ENCODE measurements around the gene CNTNAP2. TPM values are rescaled to one million over a fixed set of nuclear protein-coding genes. Genes with fewer than 3 reads are reported as not detected.
A peak's percentile ranks its signal among the peaks of the same experiment; 100 is the strongest.

Gene CNTNAP2
- total RNA-seq, 1 experiment from 2014 or later: not detected

DNA sequence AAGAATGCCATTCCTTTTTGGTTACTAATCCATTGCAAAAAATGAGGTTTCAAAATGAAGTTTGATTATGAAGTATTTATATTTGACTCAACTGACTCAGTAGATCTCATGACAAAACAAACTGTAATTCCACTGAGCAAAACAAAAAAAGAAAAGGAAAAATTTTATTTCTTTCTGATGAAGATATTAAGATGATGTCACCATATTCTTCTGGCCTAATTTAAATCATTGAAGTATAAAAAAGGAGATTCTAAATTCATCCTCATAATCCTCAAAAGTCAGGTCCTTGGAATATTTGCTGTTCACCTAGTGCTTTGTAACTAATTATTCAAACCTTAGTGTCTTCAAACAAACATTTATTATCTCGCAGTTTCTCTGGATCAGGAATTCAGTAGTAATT lies 1183.7 kb downstream of the CNTNAP2 start:
- DNase-seq (ENCODE audit: low spot score): no peak
- in situ Hi-C loops (cut with HindIII; ENCODE audit: low sequenced_read_pairs): no loop called here

DNA sequence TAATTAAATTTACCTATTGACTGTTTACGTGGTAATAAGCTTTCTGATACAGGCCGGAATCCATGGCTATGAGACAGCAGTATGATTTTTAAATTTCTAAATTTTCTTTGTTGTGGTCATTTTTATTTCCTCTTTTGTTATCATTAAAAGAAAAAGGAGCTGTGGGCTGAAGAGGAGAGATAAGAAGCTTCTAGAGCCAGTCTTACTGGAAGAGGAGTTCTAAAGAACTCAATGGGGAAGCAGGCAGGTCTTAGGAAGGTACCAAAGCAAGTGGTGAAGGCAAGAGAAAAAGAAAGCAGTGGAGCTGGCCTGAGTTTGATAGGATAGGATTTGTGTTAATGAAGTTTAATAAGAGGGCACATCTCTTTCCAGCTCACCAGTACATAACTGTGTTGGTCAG lies 1187.8 kb downstream of the CNTNAP2 start:
- in situ Hi-C loops (cut with HindIII; ENCODE audit: low sequenced_read_pairs): no loop called here
- no peak for DNase-seq (ENCODE audit: low spot score)

DNA sequence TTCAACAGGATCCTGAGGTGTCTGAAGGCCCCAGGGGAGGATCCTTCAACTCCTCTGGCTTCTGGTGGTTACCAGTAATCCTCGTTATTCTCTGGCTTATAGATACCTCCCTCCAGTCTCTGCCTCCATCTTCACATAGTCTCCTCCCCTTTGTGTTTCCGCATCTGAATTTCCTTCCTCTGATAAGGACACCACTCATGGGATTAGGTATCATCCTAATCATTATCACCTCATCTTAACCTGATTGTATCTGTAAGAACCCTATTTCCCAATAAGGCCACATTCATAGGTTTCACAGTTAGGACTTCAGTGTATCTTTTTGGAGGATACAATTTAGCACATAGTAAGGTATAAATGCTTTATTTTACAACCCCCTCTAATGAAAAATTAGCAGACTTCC lies 1189.2 kb downstream of the CNTNAP2 start:
- in situ Hi-C loops (cut with HindIII; ENCODE audit: low sequenced_read_pairs): no loop called here

DNA sequence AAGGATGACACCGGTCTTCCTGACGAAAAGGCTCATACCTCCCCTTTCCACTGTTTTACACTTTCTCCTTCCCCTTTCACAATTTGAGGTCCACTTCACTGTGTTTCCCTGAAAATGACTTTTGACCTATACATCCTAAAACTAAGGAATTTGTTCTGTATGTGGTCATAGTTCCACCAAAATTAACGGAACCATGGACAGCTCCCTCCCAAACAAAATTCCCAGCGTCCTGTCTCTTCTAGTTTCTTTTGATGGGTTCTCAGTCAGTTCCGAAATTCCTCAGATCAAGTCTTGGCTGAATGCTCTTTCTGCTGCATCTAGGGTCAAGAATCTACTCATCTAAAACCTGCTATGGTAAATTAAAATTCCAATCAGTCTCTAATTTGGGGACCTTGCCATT lies 1191.9 kb downstream of the CNTNAP2 start:
- no peak for DNase-seq (ENCODE audit: low spot score)

More for the DNA sequence above, 1189.2 kb downstream of the CNTNAP2 start:
- no peak for DNase-seq (ENCODE audit: low spot score)

DNA sequence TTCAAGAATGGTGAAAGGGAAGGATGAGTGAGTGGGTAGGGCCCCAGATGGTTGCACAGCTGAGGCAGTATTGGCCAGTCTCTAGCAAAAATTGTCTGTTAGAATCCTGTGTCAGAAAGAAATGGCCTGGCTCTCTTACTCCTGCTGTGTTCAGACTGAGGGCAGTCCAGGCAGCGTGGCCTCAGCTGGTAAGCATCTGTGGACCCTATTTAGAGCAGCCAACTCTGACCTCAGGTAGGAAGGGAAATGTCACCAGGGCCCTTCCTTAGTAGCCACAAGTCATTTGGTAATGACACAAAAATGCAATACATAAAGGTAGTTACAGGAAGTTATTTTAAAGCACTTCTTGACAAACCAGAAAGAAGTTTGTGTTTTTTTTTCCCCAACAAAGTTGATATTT lies 1194.7 kb downstream of the CNTNAP2 start:
- in situ Hi-C loops (cut with HindIII; ENCODE audit: low sequenced_read_pairs): no loop called here
- DNase-seq (ENCODE audit: low spot score): no peak

More for the DNA sequence above, 1191.9 kb downstream of the CNTNAP2 start:
- in situ Hi-C loops (cut with HindIII; ENCODE audit: low sequenced_read_pairs): no loop called here

DNA sequence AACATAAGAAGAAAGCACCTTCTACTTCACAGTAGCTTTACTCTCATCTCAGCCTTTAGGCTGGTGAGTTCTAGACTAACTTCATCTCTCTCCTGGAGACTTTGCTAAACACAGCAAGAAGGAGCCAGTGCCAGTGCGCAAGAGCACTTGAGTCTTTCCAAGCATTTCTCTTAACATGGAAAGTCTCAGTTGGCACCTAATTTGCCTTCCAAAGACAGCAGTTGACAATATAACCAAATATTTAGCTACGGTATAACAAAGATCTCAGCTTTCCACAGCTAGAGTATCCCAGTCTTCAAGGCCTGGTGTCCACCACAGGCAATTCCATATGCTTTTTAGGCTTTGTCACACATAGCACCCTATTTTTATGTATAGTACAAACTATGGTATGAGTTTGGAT lies 1204.9 kb downstream of the CNTNAP2 start:
- in situ Hi-C loops (cut with HindIII; ENCODE audit: low sequenced_read_pairs): no loop called here
- no peak for DNase-seq (ENCODE audit: low spot score)

DNA sequence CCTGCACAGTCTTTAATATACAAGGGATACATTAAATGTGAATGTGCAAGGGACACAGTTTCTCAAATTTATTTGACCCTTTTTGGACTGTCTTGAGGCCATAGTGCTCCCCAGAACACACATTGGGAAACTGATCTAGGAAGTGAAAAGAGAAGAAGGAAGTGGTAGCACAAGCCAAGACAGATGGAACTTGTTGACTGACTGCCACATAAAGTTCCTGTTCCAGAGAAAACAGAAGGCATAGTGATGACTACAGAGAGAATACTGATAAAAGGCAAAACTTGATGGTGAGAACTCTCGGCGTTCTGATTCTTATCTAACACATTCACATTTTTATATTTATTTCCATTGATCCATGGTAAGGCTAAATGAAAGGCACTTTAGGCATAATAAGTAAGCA lies 1216.4 kb downstream of the CNTNAP2 start:
- in situ Hi-C loops (cut with HindIII; ENCODE audit: low sequenced_read_pairs): no loop called here
- peak; percentile 80 for DNase-seq (ENCODE audit: low spot score)

DNA sequence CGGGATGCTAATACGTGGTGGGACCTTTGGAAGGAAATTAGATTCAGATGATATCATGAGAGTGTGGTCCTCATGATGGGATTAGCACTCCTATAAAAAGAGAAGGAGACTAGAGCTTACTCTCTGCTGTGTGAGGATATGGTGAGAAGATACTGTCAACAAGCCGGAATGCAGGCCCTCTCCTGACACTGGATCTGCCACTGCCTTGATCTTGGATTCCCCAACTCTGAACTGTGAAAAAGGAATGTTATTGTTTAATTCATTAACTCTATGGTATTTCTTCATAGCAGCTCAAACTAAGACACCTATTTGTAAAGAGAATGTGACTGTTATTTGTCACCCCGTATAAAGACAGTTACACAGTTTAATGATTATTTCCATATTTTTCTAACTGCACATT lies 1246.5 kb downstream of the CNTNAP2 start:
- in situ Hi-C loops (cut with HindIII; ENCODE audit: low sequenced_read_pairs): no loop called here
- no peak for DNase-seq (ENCODE audit: low spot score)

DNA sequence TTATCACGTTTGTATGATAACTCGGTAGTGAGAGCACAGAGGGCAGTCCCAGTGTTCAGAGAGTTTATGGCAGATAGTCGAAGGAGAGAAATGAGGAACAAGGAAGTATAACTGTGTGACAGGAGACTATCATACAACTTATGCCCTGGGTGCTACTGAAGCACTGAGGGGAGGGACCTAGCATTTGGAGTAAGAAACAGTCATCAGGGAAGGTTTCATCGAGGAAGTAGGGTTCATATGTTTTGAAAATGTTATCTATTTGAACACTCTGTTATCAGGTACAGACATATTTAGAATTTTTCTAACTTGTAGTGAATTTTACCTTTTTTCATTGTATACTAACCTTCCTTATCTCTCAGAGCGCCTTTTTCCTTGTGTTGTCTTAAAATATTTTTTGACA lies 1259.6 kb downstream of the CNTNAP2 start:
- no peak for DNase-seq (ENCODE audit: low spot score)
- in situ Hi-C loops (cut with HindIII; ENCODE audit: low sequenced_read_pairs): no loop called here

DNA sequence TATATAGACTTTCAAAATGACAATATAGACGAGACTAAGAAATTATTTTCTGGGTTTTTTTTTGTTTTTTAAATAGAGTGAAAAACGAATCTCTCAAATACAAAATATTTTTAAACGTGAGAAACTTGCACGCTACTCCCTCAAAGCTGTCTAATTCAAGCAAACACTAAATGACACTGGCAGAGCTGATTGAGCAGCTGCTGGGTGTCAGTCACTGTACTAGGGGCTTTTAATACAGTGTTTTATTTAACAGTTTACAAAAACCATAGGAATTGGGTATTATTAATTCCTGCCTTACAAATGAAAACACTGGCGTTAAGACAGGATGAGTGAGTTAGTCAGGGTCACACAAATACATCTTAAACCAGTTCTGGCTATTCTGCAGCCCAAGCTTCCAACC lies 1264.3 kb downstream of the CNTNAP2 start:
- in situ Hi-C loops (cut with HindIII; ENCODE audit: low sequenced_read_pairs): no loop called here
- no peak for DNase-seq (ENCODE audit: low spot score)

DNA sequence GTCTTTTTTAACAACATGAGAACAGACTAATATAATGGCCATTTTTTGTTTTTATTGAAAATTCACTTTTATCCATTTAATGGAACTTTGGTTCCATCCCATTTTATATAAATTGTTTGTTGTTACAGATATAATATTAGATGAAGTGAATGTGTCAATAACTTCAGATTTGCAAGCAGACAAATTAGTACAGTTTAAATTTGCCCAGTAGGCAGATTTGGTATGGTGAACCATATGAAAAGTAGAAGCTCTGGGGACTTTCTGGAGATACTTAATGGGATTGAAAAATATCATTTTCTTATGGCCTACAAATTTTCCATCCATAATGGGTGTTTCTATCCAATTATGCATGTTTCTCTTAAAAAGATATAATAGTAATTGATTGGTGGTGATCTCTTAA lies 1277.7 kb downstream of the CNTNAP2 start:
- in situ Hi-C loops (cut with HindIII; ENCODE audit: low sequenced_read_pairs): no loop called here

DNA sequence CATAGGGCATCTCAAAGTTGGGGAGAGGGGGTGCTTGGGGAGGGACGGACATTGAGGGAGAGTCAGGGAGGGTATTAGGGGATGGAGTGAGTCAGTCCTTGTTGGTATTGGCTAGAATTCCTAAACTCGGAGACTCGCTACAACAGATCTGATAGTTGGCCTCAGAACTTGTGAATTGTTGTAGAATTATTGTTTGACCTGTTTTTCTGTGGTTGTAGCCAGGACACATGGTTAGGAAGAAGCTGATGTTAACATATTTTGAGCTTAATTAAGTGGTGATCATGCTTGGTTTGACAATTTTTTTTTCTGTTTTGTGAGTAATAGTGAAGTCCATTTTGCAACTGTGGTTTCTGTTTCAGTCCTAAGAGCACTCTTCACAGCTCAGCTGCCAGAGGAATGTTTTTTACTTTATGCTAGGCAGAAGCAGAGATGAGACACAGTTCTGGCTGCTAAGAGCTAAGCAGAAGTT lies 1283.7 kb downstream of the CNTNAP2 start:
- no peak for DNase-seq (ENCODE audit: low spot score)
- in situ Hi-C loops (cut with HindIII; ENCODE audit: low sequenced_read_pairs): no loop called here

More for the DNA sequence above, 1277.7 kb downstream of the CNTNAP2 start:
- DNase-seq (ENCODE audit: low spot score): no peak

DNA sequence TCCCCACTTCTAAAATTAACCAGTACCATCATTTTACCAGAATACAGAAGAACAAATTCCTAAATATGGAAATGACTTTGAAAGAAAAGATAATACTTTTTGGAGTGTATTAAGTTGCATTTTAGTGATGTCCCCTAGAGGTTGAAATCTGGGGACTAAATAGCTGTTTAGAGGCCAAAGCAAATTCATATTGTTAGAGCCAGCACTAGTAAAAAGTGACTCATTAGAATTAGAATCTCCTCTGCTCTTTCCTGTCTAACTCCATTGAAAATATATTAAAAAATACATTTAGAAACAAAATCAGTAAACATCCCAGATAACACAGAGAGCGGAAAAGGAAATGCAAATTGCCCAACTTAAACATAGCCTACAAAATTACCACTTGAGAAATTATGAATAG lies 1284.3 kb downstream of the CNTNAP2 start:
- DNase-seq (ENCODE audit: low spot score): no peak
- in situ Hi-C loops (cut with HindIII; ENCODE audit: low sequenced_read_pairs): no loop called here

DNA sequence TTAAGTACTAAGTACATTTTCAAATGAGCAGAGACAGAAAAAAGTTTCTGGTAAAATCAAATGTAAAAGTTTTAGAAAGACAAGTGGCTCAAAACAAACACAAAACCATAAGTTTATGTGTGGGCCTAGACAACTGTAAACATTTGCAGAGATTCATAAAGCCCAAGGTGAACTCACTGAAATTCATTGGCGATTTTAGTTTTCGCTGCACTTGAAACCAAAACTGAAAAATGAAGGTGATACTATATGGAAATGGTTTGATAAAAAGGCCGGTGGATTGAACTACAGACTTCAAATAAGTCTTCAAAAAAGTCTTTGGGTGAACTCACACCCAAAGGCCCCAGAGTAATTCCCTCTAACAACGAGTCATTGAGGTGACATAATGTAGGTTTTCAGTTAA lies 1289.0 kb downstream of the CNTNAP2 start:
- DNase-seq (ENCODE audit: low spot score): no peak
- in situ Hi-C loops (cut with HindIII; ENCODE audit: low sequenced_read_pairs): no loop called here

DNA sequence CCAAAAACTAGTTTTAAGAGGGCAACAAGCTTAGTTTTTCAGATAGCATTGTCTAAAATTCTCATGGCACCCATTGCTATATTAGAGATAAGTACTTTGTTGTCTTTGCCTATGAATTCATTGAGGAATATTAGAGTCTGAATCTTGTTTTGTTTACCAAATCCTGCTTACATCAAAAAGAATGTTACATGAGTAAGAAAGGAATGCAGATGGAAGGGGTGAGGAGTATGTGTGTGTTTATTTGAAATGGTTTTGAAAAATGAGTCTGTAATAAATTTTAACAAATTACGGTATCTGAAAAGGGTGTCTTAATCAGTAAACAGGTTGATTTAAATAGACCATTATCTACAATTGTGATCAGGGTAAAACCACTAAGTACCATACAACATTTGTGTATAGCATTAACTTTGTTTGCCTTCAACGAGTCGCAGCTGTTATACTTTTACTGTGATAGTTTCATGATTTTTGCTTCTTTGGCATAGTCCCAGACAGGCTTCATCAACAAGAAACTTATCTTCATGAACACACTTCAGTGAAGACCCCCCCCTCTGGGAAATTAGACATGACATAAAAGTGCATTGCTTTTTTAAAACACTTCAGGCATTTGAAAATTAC lies 1290.0 kb downstream of the CNTNAP2 start:
- in situ Hi-C loops (cut with HindIII; ENCODE audit: low sequenced_read_pairs): no loop called here
- no peak for DNase-seq (ENCODE audit: low spot score)

DNA sequence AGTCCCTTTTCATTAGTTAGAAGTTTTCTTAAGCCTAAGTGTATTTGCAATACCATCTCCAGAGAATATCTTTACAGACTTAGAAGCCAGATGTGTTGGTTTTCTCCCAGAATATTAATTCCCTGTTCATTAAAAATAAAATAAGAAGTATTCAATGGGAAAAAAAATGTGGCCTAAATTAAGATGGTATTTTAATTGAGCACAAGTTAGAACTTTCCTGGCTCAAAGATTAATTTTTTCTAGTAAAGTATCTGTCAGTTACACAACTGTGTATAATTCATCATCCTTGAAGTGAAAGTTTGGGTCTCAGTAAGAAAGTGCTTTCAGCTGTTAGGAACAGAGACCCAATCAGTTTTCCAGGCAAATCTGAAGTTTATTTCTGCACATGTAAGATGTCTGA lies 1294.5 kb downstream of the CNTNAP2 start:
- in situ Hi-C loops (cut with HindIII; ENCODE audit: low sequenced_read_pairs): no loop called here
- no peak for DNase-seq (ENCODE audit: low spot score)

DNA sequence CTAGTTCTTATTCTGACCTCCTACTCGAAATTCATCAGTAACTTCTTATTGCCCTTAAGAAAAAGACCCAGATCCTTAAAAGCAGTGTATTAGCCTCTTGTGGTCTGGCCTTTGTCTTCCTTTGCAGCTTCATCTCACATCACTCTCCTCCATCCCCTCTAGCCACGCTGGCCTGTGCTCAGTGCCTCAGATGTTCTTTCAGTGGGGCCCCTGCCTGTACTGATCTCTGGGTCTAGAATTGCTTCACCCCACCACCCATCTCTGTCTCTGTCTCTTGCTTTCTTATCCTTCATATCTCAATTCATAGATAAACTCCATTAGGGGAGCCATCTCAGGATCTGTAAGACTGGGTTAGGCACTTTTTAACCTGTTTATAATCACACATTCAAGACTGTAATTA lies 1295.5 kb downstream of the CNTNAP2 start:
- no peak for DNase-seq (ENCODE audit: low spot score)
- in situ Hi-C loops (cut with HindIII; ENCODE audit: low sequenced_read_pairs): no loop called here

DNA sequence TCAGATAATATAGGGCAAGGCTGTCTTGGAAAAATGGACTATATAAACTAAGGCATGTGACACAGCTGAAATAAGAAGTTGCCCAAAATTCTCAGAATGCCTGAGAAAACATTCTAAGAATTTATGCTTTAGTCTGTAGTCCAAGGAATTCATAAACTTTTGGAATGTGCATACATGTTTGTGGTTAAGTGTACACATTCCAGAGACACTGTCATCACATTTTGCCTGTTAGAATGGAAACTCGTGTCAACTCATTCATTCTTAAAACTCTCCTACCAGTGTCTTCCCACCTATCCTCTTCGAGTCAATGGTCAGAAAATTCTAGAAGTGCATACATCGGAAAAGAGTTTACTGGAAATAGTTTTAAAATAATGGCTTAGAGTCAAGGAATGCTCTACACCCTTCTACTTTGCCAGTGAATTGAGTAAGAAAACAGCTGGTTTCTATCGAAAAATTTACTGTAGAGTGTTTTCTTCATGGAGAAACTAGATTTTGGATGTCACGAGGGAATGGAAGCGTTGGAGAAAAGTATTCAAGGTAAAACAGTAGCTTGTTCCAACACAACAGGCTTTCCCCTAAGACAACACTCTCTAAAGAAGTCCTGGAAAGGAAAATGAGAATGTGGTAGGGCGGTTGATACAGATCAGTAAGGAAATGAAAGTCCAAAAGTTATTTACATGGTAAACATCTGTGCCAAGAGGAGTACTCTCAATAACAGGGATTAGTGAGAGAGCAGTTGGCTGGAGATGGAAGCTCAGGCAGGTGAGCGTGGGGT lies 1296.4 kb downstream of the CNTNAP2 start:
- in situ Hi-C loops (cut with HindIII; ENCODE audit: low sequenced_read_pairs): no loop called here
- no peak for DNase-seq (ENCODE audit: low spot score)

DNA sequence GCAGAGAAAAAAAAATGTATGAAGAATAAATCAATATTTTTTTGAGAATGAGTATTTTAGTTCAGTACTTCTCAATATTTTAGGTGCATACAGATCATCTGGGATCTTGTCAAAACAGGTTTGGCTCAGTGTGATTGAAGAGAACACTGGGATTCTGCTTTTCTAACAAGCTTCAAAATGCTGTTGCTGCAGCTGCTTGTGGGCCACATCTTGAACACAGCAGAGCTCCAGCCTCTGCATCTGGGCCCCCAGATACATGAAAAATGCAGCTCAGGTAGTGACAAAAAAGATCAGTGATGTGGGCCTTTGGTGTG lies 1296.9 kb downstream of the CNTNAP2 start:
- in situ Hi-C loops (cut with HindIII; ENCODE audit: low sequenced_read_pairs): no loop called here
- DNase-seq (ENCODE audit: low spot score): no peak

DNA sequence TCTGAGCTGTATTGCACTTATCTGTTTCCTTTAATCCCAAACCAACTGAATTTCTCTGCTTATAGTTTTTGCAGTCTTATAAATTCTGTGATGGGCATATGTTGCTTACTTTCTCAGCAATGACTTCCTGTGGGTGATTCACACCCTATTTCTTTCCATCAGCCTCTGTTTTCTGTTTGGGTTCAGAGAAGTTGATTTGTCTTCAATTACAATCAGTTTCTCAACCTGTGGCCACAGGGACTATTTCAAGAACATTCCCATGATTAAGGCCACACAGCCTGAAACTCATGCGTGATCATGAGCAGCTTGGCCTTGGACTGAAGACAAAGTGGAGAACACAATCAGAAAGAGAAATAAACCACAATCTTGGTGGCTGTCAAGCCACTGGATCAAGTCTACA lies 1299.4 kb downstream of the CNTNAP2 start:
- DNase-seq (ENCODE audit: low spot score): no peak
- in situ Hi-C loops (cut with HindIII; ENCODE audit: low sequenced_read_pairs): no loop called here

DNA sequence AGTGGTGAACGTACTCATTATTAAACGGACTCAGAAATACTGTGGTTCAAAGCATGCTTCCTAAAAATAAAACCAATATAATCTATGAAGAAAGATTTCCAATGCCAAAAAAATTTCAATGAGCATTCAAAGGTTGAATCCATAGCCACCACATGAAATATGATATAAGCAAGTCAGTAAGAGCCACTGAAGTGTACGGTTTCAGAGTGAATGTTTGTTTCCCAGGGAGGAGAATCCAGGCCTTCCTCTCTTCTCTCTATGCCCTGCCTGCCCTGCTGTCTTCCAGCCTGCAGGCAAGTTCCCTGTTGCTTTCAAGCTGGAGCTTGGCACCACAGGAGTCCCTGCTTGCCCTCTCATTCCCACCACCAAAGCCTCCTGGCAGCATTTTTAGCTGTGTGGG lies 1302.4 kb downstream of the CNTNAP2 start:
- DNase-seq (ENCODE audit: low spot score): peak; percentile 61
- in situ Hi-C loops (cut with HindIII; ENCODE audit: low sequenced_read_pairs): no loop called here
